ENCODE results near the gene AUNIP.
"Not testable (repeated sequence)": the region's sequence is repeated elsewhere in the genome, so short reads cannot be mapped to it uniquely, and the experiment has no call there.

Gene AUNIP

DNA sequence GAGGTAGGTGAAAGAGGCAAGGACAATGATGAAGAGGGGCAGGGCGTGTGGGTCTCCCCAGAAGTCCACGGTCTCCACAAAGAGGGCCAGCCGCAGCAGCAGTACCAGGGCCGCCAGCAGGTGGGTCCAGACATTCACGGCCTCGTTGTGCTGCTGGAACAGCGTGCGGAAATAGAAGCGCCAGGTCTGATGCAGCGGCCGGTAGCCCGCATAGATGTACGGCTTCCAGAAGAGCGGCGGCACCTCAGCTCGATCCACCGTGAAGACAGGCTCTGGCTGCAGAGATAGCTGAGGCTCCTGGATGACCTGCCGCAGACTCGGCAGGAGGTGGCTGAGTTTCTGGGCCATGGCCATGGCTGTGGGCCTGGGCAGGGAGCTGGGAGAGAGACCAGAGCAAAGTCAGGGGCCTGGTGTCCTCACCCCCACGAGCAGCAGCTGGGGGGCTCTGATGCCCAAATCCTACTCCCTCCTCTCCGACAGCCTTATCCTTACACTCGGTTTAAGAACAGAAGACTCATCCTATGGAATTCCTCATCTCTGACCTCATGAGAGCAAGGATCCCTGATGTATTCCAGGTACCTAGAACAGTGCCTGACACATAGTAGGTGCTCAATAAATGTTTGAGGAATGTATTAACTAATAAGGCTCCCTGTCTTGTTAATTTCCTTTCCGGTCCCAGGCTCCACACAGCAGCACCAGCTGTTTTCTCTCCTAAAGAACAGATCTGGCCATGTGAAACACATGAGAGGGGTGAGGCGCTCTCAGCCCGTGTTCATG lies 4.4 kb upstream of the AUNIP start:
- no peak for DNase-seq

DNA sequence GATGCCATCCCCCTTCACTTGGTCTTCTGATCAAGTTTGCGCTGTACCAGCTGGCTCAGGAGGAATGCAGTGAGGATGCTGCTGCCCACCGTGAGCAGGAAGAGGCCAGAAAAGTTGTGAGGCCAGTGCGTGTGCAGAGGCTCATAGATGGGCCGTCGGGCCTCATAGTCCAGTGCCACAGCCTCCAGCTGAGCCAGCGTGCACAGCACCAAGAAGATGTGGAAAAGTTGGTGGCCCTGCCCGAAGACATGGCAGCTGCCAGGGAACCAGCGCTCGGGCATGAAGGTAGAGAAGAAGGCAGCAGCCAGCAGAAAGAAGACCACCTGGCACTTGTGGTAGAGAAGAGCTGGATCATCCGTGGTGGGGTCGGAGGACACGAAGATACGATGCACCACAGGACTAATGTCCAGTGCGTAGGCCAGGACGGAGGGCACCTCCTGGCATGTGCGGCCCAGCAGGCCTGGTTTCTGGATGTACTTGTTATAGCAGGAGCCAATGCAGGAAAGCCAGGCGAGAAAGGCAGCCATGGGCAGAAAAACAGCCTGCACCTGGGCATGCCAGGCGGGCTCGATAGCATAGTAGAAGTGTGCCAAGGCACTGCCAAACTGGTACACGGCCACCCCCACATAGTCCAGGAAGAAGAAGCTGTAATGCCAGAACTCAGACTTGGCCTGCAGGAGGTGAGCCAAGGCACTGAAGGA lies 3.7 kb upstream of the AUNIP start:
- DNase-seq = no peak

DNA sequence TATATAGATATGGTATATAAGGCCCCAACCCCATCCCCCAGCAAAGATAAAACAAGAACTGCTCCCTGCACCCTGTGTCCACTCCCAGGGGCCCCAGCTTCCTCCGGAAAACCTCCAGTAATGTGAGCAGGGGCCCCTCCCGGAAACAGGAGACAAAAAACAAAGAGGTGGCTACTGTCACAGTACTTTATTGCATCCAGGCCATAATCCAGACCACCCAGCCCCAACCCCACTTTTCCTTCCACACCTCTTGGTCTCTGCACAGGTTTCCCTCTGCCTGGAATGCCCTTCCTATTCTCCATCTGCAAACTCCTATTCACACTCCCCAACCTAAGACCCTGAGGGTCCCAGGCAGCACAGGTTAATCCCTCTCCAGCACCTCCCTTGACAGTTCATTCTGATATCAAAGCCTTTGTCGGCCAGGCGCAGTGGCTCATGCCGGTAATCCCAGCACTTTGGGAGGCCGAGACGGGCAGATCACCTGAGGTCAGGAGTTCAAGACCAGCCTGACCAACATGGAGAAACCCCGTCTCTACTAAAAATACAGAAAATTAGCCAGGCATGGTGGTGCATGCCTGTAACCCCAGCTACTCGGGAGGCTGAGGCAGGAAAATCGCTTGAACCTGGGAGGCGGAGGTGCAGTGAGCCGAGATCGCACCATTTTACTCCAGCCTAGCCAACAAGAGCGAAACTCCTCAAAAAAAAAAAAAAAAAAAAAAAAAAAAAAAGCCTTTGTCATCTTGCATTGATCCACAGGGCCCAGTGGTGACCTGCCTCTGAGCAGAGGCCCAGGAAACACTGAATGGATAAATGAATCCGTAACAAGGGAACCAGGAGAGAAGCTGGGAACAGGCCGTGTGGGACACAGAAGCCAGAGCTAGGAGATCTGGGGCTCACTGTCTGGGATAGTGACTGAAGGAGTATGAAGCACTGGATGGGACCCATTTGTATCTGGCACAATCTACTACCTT lies 2.3 kb upstream of the AUNIP start:
- no peak for DNase-seq

DNA sequence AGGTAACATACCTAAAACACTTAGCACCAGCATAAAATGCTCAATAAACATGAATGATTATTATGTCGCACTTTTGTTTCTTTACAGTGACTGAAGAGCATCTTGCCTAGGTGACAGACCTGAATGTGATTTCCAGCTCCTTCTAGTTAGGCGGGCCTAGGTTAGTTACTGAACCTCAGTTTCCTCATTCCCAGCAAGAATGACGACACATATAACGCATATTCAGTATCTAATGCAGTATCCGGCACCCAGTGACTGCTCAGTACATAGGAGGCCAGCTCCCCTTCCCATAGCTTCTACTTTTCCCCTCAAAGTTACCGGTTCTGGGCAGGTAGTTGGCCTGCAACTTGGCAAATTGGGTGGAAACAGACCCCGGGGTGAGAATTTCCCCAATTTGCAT lies 763 bp downstream of the AUNIP start:
- no peak for DNase-seq

DNA sequence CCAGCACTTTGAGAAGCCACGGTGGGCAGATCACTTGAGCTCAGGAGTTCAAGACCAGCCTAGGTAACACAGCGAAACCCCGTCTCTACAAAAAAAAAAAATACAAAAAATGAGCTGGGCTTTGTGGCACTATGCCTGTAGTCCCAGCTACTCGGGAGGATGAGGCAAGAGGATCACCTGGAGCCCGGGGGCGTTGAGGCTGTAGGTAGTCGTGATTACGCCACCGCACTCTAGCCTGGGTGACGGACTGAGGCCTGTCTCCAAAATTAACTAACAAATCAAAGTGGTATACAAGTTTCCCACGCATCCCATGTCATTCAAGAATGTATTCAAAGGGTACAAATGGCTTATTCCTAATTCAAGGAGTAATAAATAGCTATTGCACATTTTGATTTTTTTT lies 2.4 kb downstream of the AUNIP start:
- no peak for DNase-seq

DNA sequence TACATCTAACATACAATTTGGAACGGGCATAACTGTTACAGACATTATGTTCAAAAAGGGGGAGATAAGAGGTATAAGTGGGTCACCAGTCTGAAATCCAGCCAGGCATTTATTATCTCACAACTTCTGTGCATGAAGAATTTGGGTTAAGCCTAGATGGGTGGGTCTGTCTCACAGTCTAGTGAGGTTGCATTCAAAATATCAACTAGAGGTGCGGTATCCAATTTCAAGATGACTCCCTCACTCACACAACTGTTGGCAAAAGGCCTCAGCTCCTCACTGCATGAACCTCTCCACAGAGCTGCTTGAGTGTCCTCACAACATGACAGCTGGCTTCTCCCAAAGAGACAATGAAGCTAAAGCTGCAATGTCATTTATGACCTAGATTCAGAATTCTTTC lies 4.7 kb downstream of the AUNIP start:
- DNase-seq = no peak

DNA sequence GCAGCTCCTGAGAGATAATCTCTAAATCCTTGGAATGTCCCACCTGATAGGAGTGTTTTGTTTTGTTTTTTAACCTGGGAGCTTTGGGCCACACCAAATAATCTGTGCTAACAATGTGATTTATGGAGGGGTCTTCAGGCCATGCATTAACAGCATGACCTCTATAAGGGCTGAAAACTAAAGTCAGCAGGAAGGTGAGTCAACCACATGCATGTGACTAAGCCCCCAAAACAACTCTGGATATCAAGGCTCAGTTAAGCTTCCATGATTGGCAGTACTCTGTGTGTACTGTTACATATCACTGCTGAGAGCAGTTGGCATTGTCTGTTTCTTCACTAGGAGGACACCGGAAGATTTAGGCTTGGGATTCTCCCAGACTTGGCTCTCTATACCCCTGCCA lies 10.7 kb downstream of the AUNIP start:
- no peak for DNase-seq

DNA sequence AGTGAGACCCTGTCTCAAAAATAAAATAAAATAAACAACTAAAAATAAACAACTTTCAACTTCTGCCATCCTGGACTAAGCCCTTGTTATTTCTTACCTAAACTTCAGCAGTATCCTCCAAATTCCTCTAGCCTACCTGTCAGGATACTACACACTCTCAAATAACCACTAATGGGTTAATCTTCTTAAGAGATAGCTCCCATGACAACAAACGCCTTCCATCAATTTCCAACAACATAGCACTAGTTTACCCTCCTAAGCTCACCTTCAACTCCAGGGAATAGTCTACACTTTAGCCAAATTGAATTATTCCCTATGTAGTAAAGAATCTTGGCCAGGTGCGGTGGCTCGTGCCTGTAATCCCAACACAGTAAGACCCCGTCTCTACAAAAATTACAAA lies 11.3 kb downstream of the AUNIP start:
- no peak for DNase-seq

DNA sequence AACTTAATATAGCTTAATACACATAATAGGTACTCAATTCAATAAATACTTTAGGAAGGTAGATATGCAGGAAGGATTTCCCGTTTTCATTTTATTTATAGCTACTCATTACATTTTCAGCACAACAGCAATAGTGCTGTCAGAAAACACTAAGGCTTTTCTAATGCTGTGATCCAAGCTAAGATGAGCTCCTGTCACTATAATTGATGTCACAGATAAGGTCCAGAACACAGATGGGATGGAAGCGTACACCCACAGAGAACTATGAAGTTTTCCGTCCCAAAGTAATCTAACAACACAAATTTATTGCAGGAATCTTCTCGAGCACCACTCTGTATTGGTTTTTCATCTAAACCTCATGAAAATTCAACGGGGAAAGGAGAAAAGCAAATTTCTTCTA lies 13.6 kb downstream of the AUNIP start:
- no peak for DNase-seq

DNA sequence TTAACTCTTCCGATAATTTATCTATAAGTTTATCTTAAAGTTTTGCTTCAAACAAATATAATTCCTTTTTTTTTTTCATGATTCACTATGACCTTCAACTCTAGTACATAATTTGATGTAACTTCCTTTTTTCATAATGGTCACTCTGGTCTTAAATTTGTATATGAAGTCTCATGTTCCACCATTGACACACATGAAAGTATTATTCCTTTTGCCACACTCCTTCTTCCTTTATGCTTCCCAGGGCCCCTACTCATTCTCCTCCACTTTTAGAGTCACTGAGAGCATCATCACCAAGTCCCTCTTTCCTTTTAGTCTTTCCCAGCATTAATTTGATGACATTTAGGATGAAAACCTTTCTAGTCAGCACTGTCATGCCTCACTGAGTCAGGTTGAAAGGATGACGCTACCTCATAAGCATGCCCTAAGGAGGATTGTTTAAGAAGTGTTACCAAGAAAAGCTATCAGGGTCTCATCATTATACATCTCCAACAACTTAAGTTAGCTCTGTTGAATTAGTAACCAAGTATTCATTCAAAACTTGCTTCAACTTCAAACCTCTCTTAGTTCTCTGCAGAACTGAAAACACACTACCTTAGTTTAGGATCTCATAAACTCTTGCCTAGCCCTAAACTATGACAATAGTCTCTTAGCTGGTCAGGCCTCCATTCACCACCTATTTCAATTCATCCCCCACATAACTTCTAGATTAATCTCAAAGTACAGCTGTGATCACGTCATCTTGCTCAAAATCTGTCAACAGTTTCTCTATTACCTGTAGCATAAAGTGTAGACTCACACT lies 14.5 kb downstream of the AUNIP start:
- DNase-seq = no peak

DNA sequence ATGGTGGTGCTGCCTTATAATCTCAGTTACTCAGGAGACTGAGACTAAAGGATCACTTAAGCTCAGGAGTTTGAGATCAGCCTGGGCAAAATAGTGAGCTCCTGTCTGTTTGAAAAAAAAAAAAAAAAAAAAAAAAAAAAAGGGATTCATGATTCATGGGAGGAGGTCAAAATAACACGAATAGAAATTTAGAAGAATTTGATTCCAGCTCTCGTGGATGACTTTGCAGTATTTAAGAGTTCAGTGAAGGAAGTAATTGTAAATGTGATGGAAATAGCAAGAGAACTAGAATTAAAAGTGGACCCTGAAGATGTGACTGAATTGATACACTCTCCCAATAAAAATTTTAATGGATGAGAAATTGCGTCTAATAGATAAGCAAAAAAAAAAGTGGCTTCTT lies 15.8 kb downstream of the AUNIP start:
- DNase-seq = no peak

DNA sequence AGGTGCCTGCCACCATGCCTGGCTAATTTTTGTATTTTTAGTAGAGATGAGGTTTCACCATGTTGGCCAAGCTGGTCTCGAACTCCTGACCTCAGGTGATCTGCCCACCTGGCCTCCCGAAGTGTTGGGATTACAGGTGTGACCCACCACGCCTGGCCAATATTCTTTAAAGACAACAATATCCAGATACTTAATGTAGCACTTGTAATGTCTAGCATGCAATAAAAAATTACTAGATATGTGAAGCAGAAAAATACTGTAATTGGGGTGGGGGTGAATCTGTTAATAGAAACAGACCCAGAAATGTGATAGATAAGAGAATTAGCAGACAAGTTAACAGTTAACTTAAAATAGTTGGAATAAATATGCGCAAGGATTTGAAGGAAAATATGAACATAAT lies 19.4 kb downstream of the AUNIP start:
- DNase-seq = not testable (repeated sequence)

DNA sequence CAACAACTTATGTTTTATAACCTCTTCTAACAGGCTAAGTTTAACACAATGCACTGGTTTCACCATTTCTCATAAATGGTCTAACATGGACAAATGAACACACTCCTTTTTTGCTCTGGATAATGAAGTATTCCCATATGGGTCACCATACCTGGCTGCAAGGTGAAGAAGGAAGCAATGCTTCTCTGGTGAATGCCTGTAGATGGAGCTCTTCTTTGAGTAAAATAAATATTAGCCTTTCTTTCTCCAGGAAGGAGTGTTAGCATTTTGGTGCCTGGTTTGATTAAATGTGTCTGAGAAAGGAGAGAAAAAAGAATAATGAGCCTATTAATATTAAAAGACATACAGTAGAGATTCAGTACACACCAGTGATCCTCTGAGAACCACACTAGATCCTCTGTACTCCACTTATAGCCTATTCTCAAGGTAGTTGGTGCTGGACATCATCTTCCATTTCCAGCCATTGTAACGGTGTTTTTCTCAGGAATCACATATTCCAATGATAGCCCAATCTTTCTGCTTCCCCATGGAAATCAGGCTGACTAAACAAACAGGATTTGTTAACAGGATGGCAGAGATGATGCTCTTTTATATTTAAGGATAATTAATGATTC lies 21.9 kb downstream of the AUNIP start:
- DNase-seq = no peak

DNA sequence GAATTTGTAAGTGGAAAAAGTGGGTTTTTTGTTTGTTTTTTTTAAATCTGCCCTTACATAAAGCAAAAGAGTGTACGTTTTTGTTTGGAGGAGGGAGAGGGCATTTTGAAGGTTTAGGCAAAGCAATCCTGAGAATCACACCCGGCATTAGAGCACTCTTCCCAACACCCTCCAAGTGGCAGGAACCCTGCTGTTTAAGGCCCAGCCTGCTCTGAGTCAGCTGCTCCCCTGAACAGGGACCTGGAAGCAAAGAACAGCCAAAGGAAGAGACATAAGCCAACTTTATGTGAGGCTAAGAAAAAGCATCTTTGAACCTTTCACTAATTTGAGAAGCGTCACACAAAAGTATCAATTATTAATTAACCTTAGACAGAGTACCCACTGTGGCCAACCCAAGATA lies 22.6 kb downstream of the AUNIP start:
- no peak for DNase-seq

DNA sequence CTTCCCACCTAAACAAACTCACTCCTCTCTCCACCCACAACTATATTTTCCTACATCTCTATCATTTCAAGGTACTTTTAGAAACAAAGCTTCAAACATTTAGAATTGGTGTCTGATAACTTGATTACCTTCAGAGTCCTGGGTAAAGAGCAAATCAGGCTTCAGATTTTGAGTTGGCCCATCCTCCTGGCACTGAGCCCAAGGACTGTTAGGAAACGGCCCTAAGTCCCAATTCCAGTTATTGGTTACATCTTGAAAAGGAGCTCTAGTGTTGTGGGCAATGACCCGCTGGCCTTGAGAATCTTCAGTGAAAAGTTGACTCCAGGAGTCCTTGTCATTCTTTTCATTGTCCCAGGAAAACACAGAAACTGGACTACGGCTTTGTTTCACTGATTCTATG lies 24.4 kb downstream of the AUNIP start:
- no peak for DNase-seq

DNA sequence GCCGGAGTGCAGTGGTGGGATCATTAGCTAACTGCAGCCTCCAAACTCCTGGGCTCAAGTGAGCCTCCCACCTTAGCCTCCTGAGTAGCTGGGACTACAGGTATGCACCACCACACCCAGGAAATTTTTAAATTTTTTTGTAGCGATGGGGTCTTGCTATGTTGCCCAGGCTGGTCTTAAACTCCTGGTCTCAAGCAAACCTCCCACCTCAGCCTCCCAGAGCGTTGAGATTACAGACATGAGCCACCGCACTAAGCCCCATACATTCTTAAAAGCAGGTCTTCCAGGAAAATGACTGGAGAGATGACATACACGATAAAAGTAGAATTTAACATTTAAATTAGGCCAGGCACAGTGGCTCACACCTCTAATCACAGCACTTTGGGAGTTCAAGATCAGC lies 26.1 kb downstream of the AUNIP start:
- DNase-seq = no peak

DNA sequence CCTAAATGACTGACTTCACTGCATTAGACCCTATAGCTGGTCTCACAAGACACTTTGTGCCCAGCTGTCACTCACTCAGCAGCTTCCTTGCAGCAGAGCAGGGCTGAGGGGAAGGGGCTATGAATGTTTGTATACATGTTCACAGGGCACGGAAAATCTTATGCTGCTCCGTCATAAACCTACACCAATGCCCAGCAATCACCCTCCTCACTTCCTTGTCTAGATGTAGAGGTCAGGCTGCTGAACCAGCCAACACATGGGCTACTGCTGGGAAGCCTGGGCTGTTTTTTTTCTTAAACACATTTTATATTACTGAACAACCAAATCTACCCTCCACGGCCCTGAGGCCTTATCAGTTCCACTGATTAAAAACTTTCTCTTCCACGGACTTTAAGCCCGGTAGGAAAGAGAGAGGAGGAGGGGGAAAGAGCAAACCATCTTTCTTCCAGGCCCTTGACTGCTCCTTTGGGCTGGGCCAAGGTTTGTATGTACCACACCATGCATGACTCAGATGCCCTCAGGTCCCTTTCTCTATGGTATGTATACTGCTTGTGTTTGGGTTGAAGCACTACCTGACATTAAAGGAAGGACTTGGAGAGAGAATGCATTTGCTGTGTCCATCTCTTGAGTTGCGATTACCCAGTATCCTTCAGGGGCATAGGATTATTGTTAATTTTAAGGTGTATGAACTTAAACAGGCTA lies 26.8 kb downstream of the AUNIP start:
- no peak for DNase-seq

DNA sequence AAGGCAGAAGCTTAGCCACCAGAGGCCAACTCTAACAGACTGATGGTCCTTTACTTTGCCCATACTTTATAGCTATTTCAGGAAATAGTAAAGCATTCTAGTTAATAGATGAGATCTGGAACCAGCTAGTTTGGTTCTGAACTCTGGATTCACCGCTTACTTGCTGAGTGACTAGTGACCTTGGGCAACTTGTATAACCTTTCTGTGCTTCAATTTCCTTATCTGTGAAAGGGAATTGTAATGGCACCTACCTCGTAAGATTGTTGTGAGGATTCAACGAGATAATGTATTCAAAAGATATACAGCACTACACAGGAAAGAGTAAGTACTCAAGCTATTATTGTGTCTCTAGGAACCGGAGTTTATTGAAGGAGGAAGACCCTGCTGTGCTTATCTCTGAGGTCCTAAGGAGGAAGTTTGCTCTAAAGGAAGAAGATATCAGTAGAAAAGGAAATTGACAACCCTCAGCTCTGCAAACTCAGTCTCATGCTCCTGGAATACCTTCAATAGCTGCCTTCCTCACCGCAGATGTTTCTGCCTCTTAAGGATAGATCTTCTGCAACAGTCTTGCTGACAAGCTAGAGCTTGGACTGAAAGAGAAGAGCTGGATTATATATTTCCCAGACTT lies 27.6 kb downstream of the AUNIP start:
- DNase-seq = no peak

DNA sequence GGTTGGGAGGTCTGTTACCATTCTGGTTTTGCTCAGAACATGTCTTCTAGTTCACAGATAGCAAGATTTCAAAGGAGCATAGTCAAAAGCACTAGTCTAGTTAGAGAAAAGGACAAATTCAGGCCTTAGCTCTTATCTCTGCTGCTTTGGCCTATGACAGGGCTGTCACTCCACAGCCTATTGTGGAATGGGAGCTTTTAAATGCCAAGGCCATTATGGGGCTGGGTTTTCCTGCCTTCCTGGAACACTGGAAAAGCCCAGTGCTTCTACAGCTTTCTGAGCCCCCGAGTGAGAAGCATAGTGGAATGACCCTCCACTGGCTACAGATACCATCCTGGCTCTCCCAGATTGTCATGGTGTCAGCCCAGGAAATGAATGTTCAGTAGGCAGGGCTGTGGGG lies 30.2 kb downstream of the AUNIP start:
- no peak for DNase-seq

DNA sequence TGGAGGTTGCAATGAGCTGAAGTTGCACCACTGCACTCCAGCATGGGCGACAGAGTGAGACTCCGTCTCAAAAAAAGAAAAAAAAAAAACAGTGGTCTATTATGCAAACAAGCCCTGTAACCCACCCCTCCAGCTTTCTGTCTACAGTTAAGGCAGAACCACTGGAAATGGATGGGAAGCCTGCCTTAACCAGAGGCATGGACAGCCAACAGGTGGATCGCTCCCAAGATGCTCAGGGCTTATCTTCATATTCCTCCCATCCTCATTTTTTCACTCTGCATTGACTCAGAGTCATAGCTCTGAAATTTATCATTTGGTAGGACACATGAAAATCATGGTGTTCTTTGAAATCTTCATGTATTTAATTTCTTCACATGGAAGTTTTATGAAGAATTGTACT lies 30.8 kb downstream of the AUNIP start:
- no peak for DNase-seq

DNA sequence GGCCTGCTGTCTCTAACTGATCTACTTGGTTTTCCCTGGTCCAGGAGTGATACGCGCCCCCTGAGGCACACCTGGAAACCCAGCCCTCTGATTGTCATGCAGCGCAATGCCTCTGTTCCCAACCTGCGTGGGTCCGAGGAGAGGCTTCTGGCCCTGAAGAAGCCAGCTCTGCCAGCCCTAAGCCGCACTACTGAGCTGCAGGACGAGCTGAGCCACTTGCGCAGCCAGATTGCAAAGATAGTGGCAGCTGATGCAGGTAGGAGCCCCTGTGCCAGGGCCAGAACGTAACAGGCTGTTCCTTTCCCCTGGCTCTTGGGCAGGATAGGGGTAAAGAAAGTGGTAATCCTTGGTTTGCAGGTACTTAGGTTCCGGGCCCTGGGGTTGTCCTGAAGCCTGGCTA lies 32.7 kb downstream of the AUNIP start:
- DNase-seq = no peak

Measured in cortex of kidney (tissue), 1 donor.